H1 (cell line): ENCODE measurements around the gene LGALS1. TPM values are rescaled to one million over a fixed set of nuclear protein-coding genes. Genes with fewer than 3 reads are reported as not detected.
A peak's percentile ranks its signal among the peaks of the same experiment; 100 is the strongest.

Source experiments
- CTCF ChIA-PET: fragments of 300-600 bp; sonication (Branson Sonifier 250); formaldehyde crosslinking; loops from one replicate; lab custom pipeline; 2021; ENCODE audit not compliant: partially characterized antibody; lab: Charles Lee
- POLR2A ChIA-PET: fragments of 300-600 bp; sonication (Branson Sonifier 250); formaldehyde crosslinking; loops from one replicate; lab custom pipeline; 2021; ENCODE audit warnings: inconsistent platforms; ENCODE audit not compliant: partially characterized antibody; lab: Charles Lee
- DNase-seq, 2 experiments: peaks; one replicate each; pipeline versions ENCODE4 v3.0.0 to v3.0.0-alpha.2; 2010 to 2022; ENCODE audit warnings: low spot score in 2 of 2, low read depth in 1 of 2, mixed read lengths in 1 of 2
- FAIRE-seq: peaks from 2 replicates; lab custom pipeline; 2011; peaks lifted over from hg19 to GRCh38; lab: Jason Lieb, UNC
- H2AFZ ChIP-seq: 2 replicates; pipeline ENCODE4 v1.8.1; 2012; ENCODE audit warnings: low read length, inconsistent platforms
- H2AK5ac ChIP-seq: 2 replicates; pipeline ENCODE4 v1.6.1; 2013; ENCODE audit warnings: low read depth, low read length
- H2BK120ac ChIP-seq: replicated peaks from 2 replicates; pipeline ENCODE3; 2013; ENCODE audit warnings: low read depth, low read length, inconsistent platforms
- H2BK12ac ChIP-seq: 2 replicates; pipeline ENCODE4 v1.6.1; 2013; ENCODE audit warnings: low read depth, low read length
- H2BK15ac ChIP-seq: 2 replicates; pipeline ENCODE4 v1.6.1; 2013; ENCODE audit warnings: low read length
- H2BK20ac ChIP-seq: 2 replicates; pipeline ENCODE4 v1.6.1; 2013; ENCODE audit warnings: low read length
- H2BK5ac ChIP-seq: 2 replicates; pipeline ENCODE4 v1.6.1; 2013; ENCODE audit warnings: low read depth, low read length
- H3K14ac ChIP-seq: 2 replicates; pipeline ENCODE4 v1.6.1; 2013; ENCODE audit warnings: inconsistent platforms; ENCODE audit not compliant: insufficient read length
- H3K18ac ChIP-seq: 2 replicates; pipeline ENCODE4 v1.6.1; 2013; ENCODE audit warnings: low read length; ENCODE audit errors: extremely low read depth
- H3K23ac ChIP-seq: 2 replicates; pipeline ENCODE4 v1.6.1; 2013; ENCODE audit warnings: inconsistent platforms; ENCODE audit not compliant: insufficient read length
- H3K23me2 ChIP-seq: 2 replicates; pipeline ENCODE4 v1.6.1; 2013; ENCODE audit warnings: low read depth, low read length
- H3K27ac ChIP-seq: 2 replicates; pipeline ENCODE4 v1.6.1; 2011; ENCODE audit warnings: low read depth, low read length, inconsistent platforms
- H3K27me3 ChIP-seq, 4 experiments: replicated peaks in 1 of 4; 1 replicate in 1 of 4; 2 replicates in 3 of 4; pipeline versions ENCODE4 v1.6.1 to v1.8.1; 2011 to 2013; ENCODE audit warnings: low read length in 3 of 4, mild to moderate bottlenecking in 3 of 4, inconsistent platforms in 2 of 4, mixed read lengths in 2 of 4, moderate library complexity in 1 of 4; ENCODE audit not compliant: control insufficient read depth in 3 of 4, insufficient read depth in 3 of 4; ENCODE audit errors: extremely low read depth in 1 of 4
- H3K36me3 ChIP-seq, 4 experiments: 2 replicates each; pipeline versions ENCODE4 v1.6.1 to v1.8.1; 2011 to 2013; ENCODE audit warnings: mild to moderate bottlenecking in 4 of 4, low read length in 3 of 4, moderate library complexity in 2 of 4, control low read depth in 1 of 4, inconsistent platforms in 1 of 4; ENCODE audit not compliant: insufficient read depth in 4 of 4, control insufficient read depth in 2 of 4
- H3K4ac ChIP-seq: replicated peaks from 2 replicates; pipeline ENCODE3; 2013; ENCODE audit warnings: low read length, low read depth, mixed read lengths, inconsistent platforms; ENCODE audit not compliant: insufficient read length
- H3K4me1 ChIP-seq, 4 experiments: replicated peaks in 1 of 4; 1 replicate in 1 of 4; 2 replicates in 3 of 4; pipeline versions ENCODE4 v1.6.1 to v1.8.1; 2011 to 2013; ENCODE audit warnings: low read length in 3 of 4, inconsistent platforms in 2 of 4, mixed read lengths in 1 of 4; ENCODE audit not compliant: insufficient read depth in 4 of 4, control insufficient read depth in 3 of 4
- H3K4me2 ChIP-seq, 2 experiments: 2 replicates each; pipeline versions ENCODE4 v1.6.1 to v1.8.1; 2011 to 2013; ENCODE audit warnings: low read depth in 2 of 2, low read length in 2 of 2, control low read depth in 1 of 2, inconsistent platforms in 1 of 2, mild to moderate bottlenecking in 1 of 2; ENCODE audit not compliant: insufficient read depth in 1 of 2
- H3K4me3 ChIP-seq, 4 experiments: fragments of 200-600, 300-600 bp in 1 of 4; sonication (generic), shearing (Covaris generic), sonication (Bioruptor Twin) in 1 of 4; 2 replicates each; pipeline versions ENCODE4 v1.5.1 to v1.8.1; 2011 to 2016; ENCODE audit warnings: low read length in 4 of 4, low read depth in 3 of 4, control low read depth in 2 of 4, inconsistent platforms in 2 of 4, mild to moderate bottlenecking in 2 of 4, mixed read lengths in 1 of 4, moderate library complexity in 1 of 4; ENCODE audit not compliant: insufficient read depth in 2 of 4; ENCODE audit errors: extremely low read depth in 1 of 4
- H3K56ac ChIP-seq: replicated peaks from 2 replicates; pipeline ENCODE3; 2013; ENCODE audit warnings: low read depth, mild to moderate bottlenecking, mixed read lengths, low read length, inconsistent platforms; ENCODE audit not compliant: insufficient read length
- H3K79me1 ChIP-seq: 2 replicates; pipeline ENCODE4 v1.6.1; 2013; ENCODE audit warnings: low read depth, low read length, control low read depth
- H3K79me2 ChIP-seq, 2 experiments: 2 replicates each; pipeline versions ENCODE4 v1.6.1 to v1.8.1; 2012 to 2013; ENCODE audit warnings: low read length in 2 of 2, mild to moderate bottlenecking in 2 of 2, inconsistent platforms in 1 of 2; ENCODE audit not compliant: insufficient read depth in 2 of 2, control insufficient read depth in 1 of 2
- H3K9ac ChIP-seq, 4 experiments: replicated peaks in 1 of 4; 1 replicate in 1 of 4; 2 replicates in 3 of 4; pipeline versions ENCODE4 v1.6.1 to v1.8.1; 2011 to 2013; ENCODE audit warnings: low read depth in 3 of 4, low read length in 3 of 4, control low read depth in 2 of 4, mild to moderate bottlenecking in 2 of 4, moderate library complexity in 2 of 4, inconsistent platforms in 1 of 4; ENCODE audit errors: extremely low read depth in 1 of 4
- H3K9me3 ChIP-seq, 2 experiments: 2 replicates each; pipeline versions ENCODE4 v1.6.1 to v1.8.1; 2012 to 2013; ENCODE audit warnings: mild to moderate bottlenecking in 2 of 2, moderate library complexity in 2 of 2, control low read depth in 1 of 2, inconsistent platforms in 1 of 2, low read depth in 1 of 2, low read length in 1 of 2, mixed read lengths in 1 of 2; ENCODE audit not compliant: insufficient read depth in 2 of 2
- H4K20me1 ChIP-seq, 2 experiments: replicated peaks in 1 of 2; 2 replicates each; pipeline versions ENCODE3 to v1.8.1; 2011 to 2013; ENCODE audit warnings: inconsistent platforms in 2 of 2, low read length in 2 of 2, mild to moderate bottlenecking in 1 of 2; ENCODE audit not compliant: insufficient read depth in 2 of 2, control insufficient read depth in 1 of 2
- H4K5ac ChIP-seq: 2 replicates; pipeline ENCODE4 v1.6.1; 2013; ENCODE audit warnings: low read length, low read depth, mixed read lengths, inconsistent platforms; ENCODE audit not compliant: insufficient read length
- H4K8ac ChIP-seq: 2 replicates; pipeline ENCODE4 v1.8.0; 2013; ENCODE audit warnings: mild to moderate bottlenecking, moderate library complexity, low read length, inconsistent platforms; ENCODE audit not compliant: insufficient read depth; ENCODE audit errors: extremely low read depth
- H4K91ac ChIP-seq: replicated peaks from 2 replicates; pipeline ENCODE3; 2013; ENCODE audit warnings: low read length, mixed read lengths, inconsistent platforms; ENCODE audit not compliant: insufficient read length
- ATF2 ChIP-seq: IDR thresholded peaks from 2 replicates; pipeline ENCODE4 v1.6.1; 2012; ENCODE audit warnings: low read length, inconsistent platforms
- CTCF ChIP-seq, 3 experiments: IDR thresholded peaks; 1 replicate in 2 of 3; 2 replicates in 1 of 3; pipeline versions ENCODE4 v1.5.1 to v1.6.1; 2011; ENCODE audit warnings: low read length in 3 of 3, mild to moderate bottlenecking in 3 of 3, inconsistent platforms in 2 of 3, low read depth in 1 of 3, moderate library complexity in 1 of 3; ENCODE audit not compliant: insufficient read depth in 1 of 3; ENCODE audit errors: control extremely low read depth in 1 of 3
- NRF1 ChIP-seq: IDR thresholded peaks from 2 replicates; pipeline ENCODE4 v1.6.1; 2011; ENCODE audit warnings: mild to moderate bottlenecking, low read depth, low read length, improper control_type of control experiment
- POLR2AphosphoS5 ChIP-seq: IDR thresholded peaks from 2 replicates; pipeline ENCODE4 v1.6.1; 2011; ENCODE audit warnings: low read depth, low read length
- RAD21 ChIP-seq, 2 experiments: IDR thresholded peaks in 1 of 2; conservative IDR thresholded peaks in 1 of 2; 2 replicates each; pipeline ENCODE4 v1.6.1; 2011; ENCODE audit warnings: low read depth in 2 of 2, low read length in 2 of 2, improper control_type of control experiment in 1 of 2, inconsistent platforms in 1 of 2, mild to moderate bottlenecking in 1 of 2, moderate library complexity in 1 of 2
- SIN3A ChIP-seq, 2 experiments: IDR thresholded peaks in 1 of 2; conservative IDR thresholded peaks in 1 of 2; 2 replicates each; pipeline ENCODE4 v1.6.1; 2011 to 2012; ENCODE audit warnings: low read length in 2 of 2, improper control_type of control experiment in 1 of 2, low read depth in 1 of 2, mild to moderate bottlenecking in 1 of 2
- TAF1 ChIP-seq: IDR thresholded peaks from 2 replicates; pipeline ENCODE4 v1.6.1; 2011; ENCODE audit warnings: mild to moderate bottlenecking, low read depth, low read length
- TCF12 ChIP-seq: IDR thresholded peaks from 2 replicates; pipeline ENCODE4 v1.6.1; 2011; ENCODE audit warnings: low read depth, mild to moderate bottlenecking, low read length
- WGBS, 2 experiments: shearing (Covaris generic) in 1 of 2; methylation state at CpG; one replicate each; pipeline versions ENCODE4 v1.1.6 to v1.1.7; 2013 to 2015; ENCODE audit warnings: low lambda C conversion rate in 2 of 2, mixed read lengths in 2 of 2, inconsistent platforms in 1 of 2, low coverage in 1 of 2, missing lambda C conversion rate in 1 of 2; ENCODE audit not compliant: insufficient replicate concordance in 2 of 2, insufficient coverage in 1 of 2, insufficient read length in 1 of 2; ENCODE audit errors: extremely low coverage in 1 of 2, missing lambda C conversion rate in 1 of 2; 5-methylcytosine and 5-hydroxymethylcytosine counted together
- polyA plus RNA-seq, 7 experiments: library from polyadenylated mRNA; depleted of rRNA in 3 of 7; stranded (reverse) in 5 of 7; unstranded in 2 of 7; fragments of >200 nt in 5 of 7; fragments of 200-250 nt in 2 of 7; gene quantifications; 1 replicate in 5 of 7; 2 replicates in 1 of 7; 4 replicates in 1 of 7; pipeline versions ENCODE4 v1.2.1 to v1.2.3, GENCODE V29; 2011 to 2013; ENCODE audit warnings: missing spikeins in 2 of 7, mixed read lengths in 2 of 7
- total RNA-seq: library from RNA; stranded (reverse); fragmentation: NEBNext Ultra II Directional; extraction: Animal tissue kit (Norgen Biotek cat#: 25700); gene quantifications from 2 replicates; pipeline ENCODE4 v1.2.1, GENCODE V29; 2021

LGALS1 gene
- total and polyA plus RNA-seq, 2 of the 8 experiments (the other 6 are each of a cell fraction or from before 2014, with no cell fraction given) = 12.0 to 92.4 TPM

GRCh38 chr22:37625737-37626136 lies 49.7 kb upstream of the LGALS1 start:
- Histone ChIP-seq H2AK5ac (no peak overlapping the region), H3K4me2 (no peak overlapping the region), H2BK20ac (no peak overlapping the region), H2BK5ac (no peak overlapping the region), H3K23me2 (no peaks in the 10 kb centered on the region), H3K9ac (no peak overlapping the region), H3K27me3 (no peaks in the 10 kb centered on the region), H3K4me1 (peaks cover 0 to 3% (median 0%) of the 10 kb centered on the region in 4 experiments; a peak in 3 of 7 replicates), H3K36me3 (peaks cover 3 to 10% (median 5%) of the 10 kb centered on the region in 4 experiments; a peak in 5 of 8 replicates), H3K18ac (no peak overlapping the region), H3K79me1 (0 out of 2 replicates have a peak, but pooled peaks cover 2% of the 10 kb centered on the region), H3K56ac (no peak overlapping the region), H2BK12ac (no peak overlapping the region), H3K9me3 (no peaks in the 10 kb centered on the region), H3K27ac (no peak overlapping the region), H4K5ac (no peak overlapping the region), H2BK120ac (no peak overlapping the region), H3K4me3 (no peak overlapping the region), H2BK15ac (no peak overlapping the region), H2AFZ (no peak overlapping the region), H3K14ac (no peak overlapping the region), H3K23ac (no peak overlapping the region), H3K79me2 (no peaks in the 10 kb centered on the region), H3K4ac (no peak overlapping the region), H4K91ac (no peak overlapping the region), H4K20me1 (peaks cover 0 to 2% of the 10 kb centered on the region in 2 experiments), H4K8ac (0 out of 2 replicates have a peak overlapping the region, but pooled peaks have one; percentile 14)
- ChIA-PET CTCF (interaction anchor here (1.3 to 11.1 kb wide), 10 partner anchors 8 to 113 kb away, joined by 3 to 140 read pairs (median 8); partner anchors contain the start of genes PDXP and SH3BP1), POLR2A (interaction anchor here (1.1 to 7.6 kb wide), 7 partner anchors 9 to 122 kb away, joined by 3 to 63 read pairs (median 5); partner anchors contain the start of gene GGA1)
- DNase-seq (no peak), FAIRE-seq (no peak)
- WGBS, 2 experiments = 92% methylated on average over 11 of the region's 14 CpGs; no CpG with 5 or more reads in 1 of the 2 experiments
- TF ChIP-seq SIN3A (conservative IDR thresholded peaks at IDR 0.05 in 1 of 2, IDR thresholded peaks at IDR 0.05 in 1 of 2; ENCODE audit: low read depth in 1 of 2, low read length in 2 of 2) (no peak), CTCF (IDR thresholded peaks at IDR 0.05; ENCODE audit: control extremely low read depth in 1 of 3, insufficient read depth in 1 of 3, low read depth in 1 of 3, low read length in 3 of 3) (no peak), ATF2 (no peak), TAF1 (no peak), POLR2AphosphoS5 (no peak), RAD21 (IDR thresholded peaks at IDR 0.05 in 1 of 2, conservative IDR thresholded peaks at IDR 0.05 in 1 of 2; ENCODE audit: low read depth in 2 of 2, low read length in 2 of 2) (no peak), TCF12 (no peak), NRF1 (no peak)
